Cerebellar nuclear complex (tissue), 1 donor: Measurements from ENCODE around the gene TNFRSF25.
A peak's percentile ranks its signal among the peaks of the same experiment; 100 is the strongest.

Source experiments
- DNase-seq, 2 experiments: peaks; one replicate each; lab custom pipeline; 2025; lab: John Stamatoyannopoulos, UW

TNFRSF25 gene

GRCh38 chr1:6487804-6488484 is 22.0 kb upstream of the TNFRSF25 start:
- DNase-seq = no peak

GRCh38 chr1:6486433-6487011 is 20.5 kb upstream of the TNFRSF25 start:
- DNase-seq = peak in 1 of 2 experiments; percentile 58

- no peak for DNase-seq
Observed at GRCh38 chr1:6485168-6486101, 19.5 kb upstream of the TNFRSF25 start.

GRCh38 chr1:6484826-6485167 is 18.8 kb upstream of the TNFRSF25 start:
- DNase-seq = no peak

GRCh38 chr1:6483761-6484117 is 17.8 kb upstream of the TNFRSF25 start:
- no peak for DNase-seq

- peak; percentile 88 to 94 for DNase-seq
Observed at GRCh38 chr1:6483017-6483760, 17.2 kb upstream of the TNFRSF25 start.

GRCh38 chr1:6481820-6482219 is 15.8 kb upstream of the TNFRSF25 start:
- no peak for DNase-seq

- DNase-seq = no peak
Observed at GRCh38 chr1:6477039-6477820, 11.3 kb upstream of the TNFRSF25 start.

GRCh38 chr1:6476483-6476882 is 10.5 kb upstream of the TNFRSF25 start:
- DNase-seq = no peak

- no peak for DNase-seq
Observed at GRCh38 chr1:6475381-6476133, 9.6 kb upstream of the TNFRSF25 start.

- DNase-seq = no peak
Observed at GRCh38 chr1:6474815-6475282, 8.9 kb upstream of the TNFRSF25 start.

GRCh38 chr1:6473974-6474814 is 8.2 kb upstream of the TNFRSF25 start:
- no peak for DNase-seq

- no peak for DNase-seq
Observed at GRCh38 chr1:6473156-6473555, 7.2 kb upstream of the TNFRSF25 start.

GRCh38 chr1:6472391-6472790 is 6.4 kb upstream of the TNFRSF25 start:
- no peak for DNase-seq

GRCh38 chr1:6471970-6472368 is 6.0 kb upstream of the TNFRSF25 start:
- no peak for DNase-seq

- no peak for DNase-seq
Observed at GRCh38 chr1:6471086-6471969, 5.4 kb upstream of the TNFRSF25 start.

GRCh38 chr1:6470132-6471085 is 4.4 kb upstream of the TNFRSF25 start:
- no peak for DNase-seq
